ENCODE results near the gene NNAT. TPM values are rescaled to one million over a fixed set of nuclear protein-coding genes. Genes with fewer than 3 reads are reported as not detected.

Gene NNAT
- total and polyA plus RNA-seq, 8 donors = 2.8 to 65.2 (median 9.0) TPM

GRCh38 chr20:37522260-37523011 lies 1.4 kb downstream of the NNAT start:
- H3K27me3 ChIP-seq = no peaks in the 10 kb centered on the region
- peak overlapping the region in 1 of 5 donors; percentile 21 for H3K27ac ChIP-seq
- no peak overlapping the region for H3K4me3 ChIP-seq
- intact Hi-C loops (cut with DNase I; ENCODE audit: low total_unique reads) = loop anchor here (10.0 kb wide), 1 partner anchor 118 kb away; no protein-coding TSS in a partner anchor
- peak; percentile 58 to 89 for DNase-seq
- no peaks in the 10 kb centered on the region for H3K9me3 ChIP-seq
- peaks cover 41 to 93% (median 76%) of the 10 kb centered on the region in 4 donors for H3K4me1 ChIP-seq
- TF ChIP-seq CTCF (IDR thresholded peaks at IDR 0.05) (no peak), EP300 (IDR thresholded peaks at IDR 0.05) (no peak), POLR2AphosphoS5 (IDR thresholded peaks at IDR 0.05) (no peak), POLR2A (IDR thresholded peaks at IDR 0.05) (no peak)
- H3K36me3 ChIP-seq = peaks cover 5 to 42% (median 16%) of the 10 kb centered on the region in 4 donors
- WGBS, 5 donors = 54 to 68% (median 61%) methylated on average over 10 to 36 of the region's 36 CpGs

- TF ChIP-seq EP300 (IDR thresholded peaks at IDR 0.05) (no peak), POLR2AphosphoS5 (IDR thresholded peaks at IDR 0.05) (no peak), POLR2A (IDR thresholded peaks at IDR 0.05) (no peak), CTCF (IDR thresholded peaks at IDR 0.05) (no peak)
- Histone ChIP-seq H3K4me3 (no peak overlapping the region), H3K9me3 (no peaks in the 10 kb centered on the region), H3K4me1 (peaks cover 38 to 88% (median 70%) of the 10 kb centered on the region in 4 donors), H3K27me3 (no peaks in the 10 kb centered on the region), H3K36me3 (peaks cover 5 to 37% (median 11%) of the 10 kb centered on the region in 4 donors), H3K27ac (peak overlapping the region in 1 of 5 donors; percentile 21)
- intact Hi-C loops (cut with DNase I; ENCODE audit: low total_unique reads) = loop anchor here (10.0 kb wide), 1 partner anchor 118 kb away; no protein-coding TSS in a partner anchor
- peak in 1 of 2 donors; percentile 25 for DNase-seq
- WGBS, 5 donors = 81 to 89% (median 84%) methylated on average over 13 of the region's 13 CpGs
These were observed 2.0 kb downstream of the NNAT start for GRCh38 chr20:37523012-37523391.

- Histone ChIP-seq H3K27me3 (no peaks in the 10 kb centered on the region), H3K27ac (no peak overlapping the region), H3K36me3 (peaks cover 0 to 26% (median 1%) of the 10 kb centered on the region in 4 donors), H3K4me3 (no peak overlapping the region), H3K9me3 (no peaks in the 10 kb centered on the region), H3K4me1 (peaks cover 40 to 86% (median 73%) of the 10 kb centered on the region in 4 donors)
- WGBS, 5 donors = 71 to 78% (median 76%) methylated on average over 10 of the region's 10 CpGs
- intact Hi-C loops (cut with DNase I; ENCODE audit: low total_unique reads) = loop anchor here (10.0 kb wide), 1 partner anchor 119 kb away; no protein-coding TSS in a partner anchor
- DNase-seq = peak in 1 of 2 donors; percentile 19
- no peak for TF ChIP-seq POLR2AphosphoS5 (IDR thresholded peaks at IDR 0.05)
- no peak for TF ChIP-seq POLR2A (IDR thresholded peaks at IDR 0.05)
- TF ChIP-seq EP300 (IDR thresholded peaks at IDR 0.05) = no peak
- no peak for TF ChIP-seq CTCF (IDR thresholded peaks at IDR 0.05)
These were observed 3.1 kb downstream of the NNAT start for GRCh38 chr20:37523911-37524700.

All from stomach (tissue), 9 donors.